G401.6 (cell line): ENCODE results near the gene NR3C1.

Experiments used
- FAIRE-seq: peaks from 2 replicates; lab custom pipeline; 2012; peaks lifted over from hg19 to GRCh38; lab: Jason Lieb, UNC

The NR3C1 gene

GRCh38 chr5:143230676-143230996 is 172.8 kb downstream of the NR3C1 start:
- FAIRE-seq = no peak

DNA sequence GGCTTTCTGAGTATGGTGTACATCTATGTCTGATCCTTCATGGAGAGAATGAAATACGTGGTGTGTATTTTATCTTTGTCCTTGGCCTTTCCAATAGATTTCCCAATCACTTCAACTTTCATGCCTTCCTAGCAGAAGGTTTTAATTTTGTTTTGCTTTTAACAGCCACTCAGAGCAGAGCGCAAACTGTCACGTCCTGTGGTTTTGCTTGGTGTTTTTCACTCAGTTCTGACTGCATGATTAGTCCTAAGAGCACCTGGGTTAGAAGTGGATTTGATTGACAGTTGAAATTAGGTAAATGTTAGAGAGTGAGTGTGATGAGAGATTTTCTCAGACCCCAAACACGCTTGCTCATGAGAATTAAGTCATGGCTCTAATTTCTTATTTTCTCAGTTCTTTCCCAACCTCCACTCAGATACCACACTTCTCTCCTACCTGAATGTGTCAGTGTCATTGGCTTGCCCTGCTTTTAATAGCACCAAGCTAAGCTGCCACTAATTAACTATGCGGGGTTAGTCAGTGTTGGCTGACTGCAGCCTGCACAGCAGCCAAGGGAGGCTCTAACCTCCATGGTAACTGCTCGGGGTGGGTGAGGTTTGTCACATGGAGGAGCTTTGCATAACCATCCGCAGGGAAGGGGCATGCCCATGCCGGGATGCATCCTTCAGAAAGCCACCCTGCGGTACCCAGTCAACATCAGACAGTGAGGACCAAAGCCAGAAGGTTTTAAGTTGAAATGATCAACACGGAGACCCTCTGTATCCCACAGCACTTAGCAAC is 173.4 kb downstream of the NR3C1 start:
- FAIRE-seq = no peak

DNA sequence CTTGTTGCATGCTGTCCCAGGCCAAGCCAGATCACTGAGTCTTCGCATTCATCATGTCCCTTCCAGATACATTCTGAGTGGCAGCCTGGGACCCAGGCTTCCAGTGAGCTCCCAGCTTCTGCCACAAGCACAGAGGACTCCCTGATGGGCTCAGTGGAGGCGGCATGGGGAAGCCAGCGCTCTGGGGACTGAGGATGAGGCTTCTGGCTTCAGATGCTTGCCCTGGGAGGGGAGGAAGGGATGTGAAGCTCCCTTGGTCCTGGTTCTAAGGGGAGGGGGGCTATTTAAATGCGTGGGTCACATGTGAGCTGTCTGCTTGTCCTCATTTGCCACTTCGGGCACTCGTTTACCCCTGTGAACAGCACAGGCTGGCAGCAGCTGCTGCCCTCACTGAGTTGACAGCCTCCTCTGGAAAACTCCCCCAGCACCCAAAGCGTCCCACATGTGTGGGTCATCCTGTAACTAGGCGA is 174.0 kb downstream of the NR3C1 start:
- FAIRE-seq = no peak

DNA sequence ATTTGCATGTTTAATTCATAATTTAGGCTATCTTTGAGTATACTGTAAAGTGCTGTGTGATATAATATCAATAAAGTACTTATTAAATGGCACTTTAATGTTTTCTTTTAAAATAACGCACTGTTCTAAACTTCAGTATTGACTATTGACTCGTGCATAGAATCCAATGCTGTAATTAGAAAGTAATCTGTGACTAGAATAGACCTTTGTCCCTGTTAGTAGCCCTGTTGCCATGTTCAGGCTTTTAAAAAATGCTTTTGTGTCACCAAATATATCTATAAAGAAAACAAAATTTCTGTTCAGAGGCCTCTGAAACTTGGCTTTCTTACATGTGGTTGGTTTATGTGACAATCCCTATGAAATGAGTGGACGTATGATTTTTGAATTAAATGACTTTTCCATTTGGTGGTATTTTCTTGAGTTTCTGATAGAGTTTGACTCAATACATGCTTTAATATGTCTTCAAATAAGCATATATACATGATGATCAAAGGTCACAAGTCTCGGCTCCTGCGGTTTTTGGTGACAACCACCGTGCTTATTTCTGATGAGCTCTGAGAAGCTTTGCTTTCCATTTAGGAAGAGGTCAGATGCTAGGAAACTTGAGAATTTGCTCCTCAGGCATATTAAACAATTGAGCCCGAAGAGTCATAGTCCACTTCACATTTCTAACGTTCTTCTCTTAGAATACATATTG is 174.7 kb downstream of the NR3C1 start:
- no peak for FAIRE-seq
